HepG2 (cell line): Measurements from ENCODE around the gene HECA. TPM values are rescaled to one million over a fixed set of nuclear protein-coding genes. Genes with fewer than 3 reads are reported as not detected.

ENCODE experiments used
- ATAC-seq: fragments of 200-7000 bp; cut with Tn5 transposase; 3 replicates; pipeline ENCODE4 v1.9.1; 2020; ENCODE audit warnings: mild to moderate bottlenecking, moderate library complexity
- BruUV-seq: library from RNA; stranded (reverse); fragments of 400-500 nt; replicated peaks from 2 replicates; lab custom pipeline; 2021; lab: Mats Ljungman, UMichigan
- CTCF ChIA-PET: fragments of 300-600 bp; formaldehyde crosslinking; extraction: SDS; loops from one replicate; lab custom pipeline; 2021; ENCODE audit warnings: low total read pairs, inconsistent platforms, low intra/inter-chr PET ratio; lab: Yijun Ruan, JAX
- POLR2A ChIA-PET: fragments of 350-600 bp; sonication (Branson Sonifier 250); formaldehyde crosslinking; loops from one replicate; lab custom pipeline; 2020; ENCODE audit warnings: antibody characterized with exemption, inconsistent platforms; lab: Yijun Ruan, JAX
- DNase-seq: peaks from one replicate; pipeline ENCODE4 v3.0.0-alpha.2; 2015; ENCODE audit warnings: low spot score
- FAIRE-seq: peaks from 3 replicates; lab custom pipeline; 2011; peaks lifted over from hg19 to GRCh38; lab: Jason Lieb, UNC
- H2AFZ ChIP-seq: one replicate; pipeline ENCODE4 v1.6.1; 2011; ENCODE audit warnings: low read length, inconsistent platforms
- H3K27ac ChIP-seq: fragments of 300-600 bp; 3 replicates; pipeline ENCODE4 v1.8.0; 2011; ENCODE audit warnings: mixed run types, mild to moderate bottlenecking, mixed read lengths, low read length, inconsistent platforms; ENCODE audit not compliant: insufficient read depth; ENCODE audit errors: extremely low read length
- H3K27me3 ChIP-seq, 2 experiments: fragments of 200-600 bp in 1 of 2; 2 replicates in 1 of 2; 3 replicates in 1 of 2; pipeline versions ENCODE4 v1.6.0 to v1.8.0; 2011; ENCODE audit warnings: low read length in 2 of 2, mild to moderate bottlenecking in 2 of 2, moderate library complexity in 2 of 2, inconsistent platforms in 1 of 2; ENCODE audit not compliant: insufficient read depth in 2 of 2, control insufficient read depth in 1 of 2
- H3K36me3 ChIP-seq, 2 experiments: fragments of 200-600 bp in 1 of 2; replicated peaks in 1 of 2; 2 replicates in 1 of 2; 3 replicates in 1 of 2; pipeline versions ENCODE4 v1.5.1 to v1.8.0; 2011; ENCODE audit warnings: low read length in 2 of 2, inconsistent platforms in 1 of 2; ENCODE audit not compliant: insufficient read depth in 2 of 2, control insufficient read depth in 1 of 2
- H3K4me1 ChIP-seq: 2 replicates; pipeline ENCODE4 v1.5.1; 2012; ENCODE audit warnings: low read length, inconsistent platforms; ENCODE audit not compliant: insufficient read depth
- H3K4me2 ChIP-seq: 2 replicates; pipeline ENCODE4 v1.6.0; 2011; ENCODE audit warnings: low read depth, low read length, inconsistent platforms
- H3K4me3 ChIP-seq, 3 experiments: fragments of 200-600 bp in 1 of 3; sonication (generic), shearing (Covaris generic) in 1 of 3; replicated peaks in 1 of 3; 2 replicates each; pipeline ENCODE4 v1.5.1; 2011 to 2016; ENCODE audit warnings: low read length in 3 of 3, inconsistent platforms in 2 of 3, low read depth in 2 of 3, mild to moderate bottlenecking in 2 of 3, control low read depth in 1 of 3, mixed read lengths in 1 of 3; ENCODE audit not compliant: insufficient read depth in 1 of 3
- H3K79me2 ChIP-seq: one replicate; pipeline ENCODE4 v1.6.1; 2011; ENCODE audit warnings: low read length, inconsistent platforms; ENCODE audit not compliant: insufficient read depth
- H3K9ac ChIP-seq: 2 replicates; pipeline ENCODE4 v1.6.0; 2011; ENCODE audit warnings: mild to moderate bottlenecking, low read depth, low read length, inconsistent platforms; ENCODE audit not compliant: insufficient read depth
- H3K9me3 ChIP-seq: 2 replicates; pipeline ENCODE4 v1.5.1; 2012; ENCODE audit warnings: mild to moderate bottlenecking, low read length
- H4K20me1 ChIP-seq: 2 replicates; pipeline ENCODE4 v1.6.0; 2011; ENCODE audit warnings: inconsistent platforms, mild to moderate bottlenecking, low read length, moderate library complexity; ENCODE audit not compliant: insufficient read depth
- NFE2L1 ChIP-seq: sonication (generic); formaldehyde crosslinking; IDR thresholded peaks from 2 replicates; pipeline ENCODE4 v1.4.0; 2020; ENCODE audit warnings: missing genetic modification reagents, mild to moderate bottlenecking, borderline replicate concordance
- TAF15 ChIP-seq: fragments of 200-400 bp; formaldehyde crosslinking; IDR thresholded peaks from one replicate; pipeline ENCODE4 v1.6.1; 2018; ENCODE audit warnings: mild to moderate bottlenecking, low read depth, low read length; ENCODE audit not compliant: poor library complexity, severe bottlenecking
- ZNF343 ChIP-seq: sonication (generic); formaldehyde crosslinking; IDR thresholded peaks from 2 replicates; pipeline ENCODE4 v1.4.0; 2020; ENCODE audit warnings: mild to moderate bottlenecking, missing genetic modification reagents
- ZNF660 ChIP-seq: sonication (generic); formaldehyde crosslinking; IDR thresholded peaks from 2 replicates; pipeline ENCODE4 v1.5.1; 2020; ENCODE audit warnings: mild to moderate bottlenecking, low read depth, missing genetic modification reagents, borderline replicate concordance
- WGBS: methylation state at CpG from one replicate; pipeline ENCODE4 v1.1.6; 2017; ENCODE audit warnings: low lambda C conversion rate; 5-methylcytosine and 5-hydroxymethylcytosine counted together
- in situ Hi-C: cut with HindIII; loops from 2 replicates; pipeline ENCODE4 v1.10.0; 2017; ENCODE audit warnings: low pct_unique_long_range_greater_than_20kb; ENCODE audit not compliant: extremely low pct_ligation_motif_present
- intact Hi-C: fragments of 100-400 bp; cut with micrococcal nuclease; formaldehyde crosslinking; loops from one replicate; pipeline ENCODE4 v1.10.0; 2022; ENCODE audit not compliant: unreplicated experiment
- polyA plus RNA-seq, 8 experiments: library from polyadenylated mRNA; depleted of rRNA in 3 of 8; stranded (reverse) in 7 of 8; unstranded in 1 of 8; fragments of >200 nt; fragmentation: Illumina TruSeq in 4 of 8; extraction: Trizol in 4 of 8; gene quantifications; 2 replicates each; pipeline versions ENCODE4 v1.2.1 to v1.2.3, GENCODE V29; 2011 to 2016; ENCODE audit warnings: low read depth in 4 of 8, missing spikeins in 1 of 8, mixed read lengths in 1 of 8; ENCODE audit not compliant: insufficient read depth in 1 of 8
- total RNA-seq, 5 experiments: library from RNA; depleted of rRNA; stranded (reverse); fragments of >200 nt; fragmentation: Illumina TruSeq; extraction: Trizol; gene quantifications; 2 replicates each; pipeline ENCODE4 v1.2.3, GENCODE V29; 2016; ENCODE audit warnings: low read depth in 1 of 5
- TF ChIP-seq, protein P1 (sequence below): sonication (generic); formaldehyde crosslinking; IDR thresholded peaks from 2 replicates; pipeline ENCODE4 v1.5.0; 2020; ENCODE audit warnings: mild to moderate bottlenecking, missing genetic modification reagents, borderline replicate concordance
- TF ChIP-seq, protein P2 (sequence below): sonication (generic); formaldehyde crosslinking; IDR thresholded peaks from 2 replicates; pipeline ENCODE4 v1.4.0; 2020; ENCODE audit warnings: mild to moderate bottlenecking, missing genetic modification reagents

Gene HECA
- total and polyA plus RNA-seq, 2 of the 13 experiments (the other 11 are each of a cell fraction or from before 2014, with no cell fraction given) = 0.18 to 0.49 TPM

DNA sequence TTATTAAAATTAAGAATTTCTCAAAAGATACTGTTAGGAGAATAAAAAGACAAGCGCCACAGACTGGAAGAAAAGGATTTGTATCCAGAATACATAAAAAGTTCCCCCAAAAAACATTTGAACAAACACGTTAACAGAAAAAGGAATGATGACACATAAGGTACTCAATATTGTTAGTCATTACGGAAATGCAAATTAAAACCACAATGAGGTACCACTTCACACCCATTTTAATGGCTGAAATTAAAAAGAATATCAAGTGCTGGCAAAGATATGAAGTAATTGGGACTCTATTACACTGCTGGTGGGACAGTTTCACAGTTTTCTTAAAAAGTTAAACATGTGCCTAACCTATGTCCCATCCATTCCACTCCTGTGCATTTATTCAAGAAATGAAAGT is 51.4 kb downstream of the HECA start:
- ChIA-PET POLR2A (no interaction called here), CTCF (no interaction called here)
- TF ChIP-seq ZNF660 (CRISPR knock-in tag) = no peak
- no peak for TF ChIP-seq TAF15
- TF ChIP-seq, protein P1, sequence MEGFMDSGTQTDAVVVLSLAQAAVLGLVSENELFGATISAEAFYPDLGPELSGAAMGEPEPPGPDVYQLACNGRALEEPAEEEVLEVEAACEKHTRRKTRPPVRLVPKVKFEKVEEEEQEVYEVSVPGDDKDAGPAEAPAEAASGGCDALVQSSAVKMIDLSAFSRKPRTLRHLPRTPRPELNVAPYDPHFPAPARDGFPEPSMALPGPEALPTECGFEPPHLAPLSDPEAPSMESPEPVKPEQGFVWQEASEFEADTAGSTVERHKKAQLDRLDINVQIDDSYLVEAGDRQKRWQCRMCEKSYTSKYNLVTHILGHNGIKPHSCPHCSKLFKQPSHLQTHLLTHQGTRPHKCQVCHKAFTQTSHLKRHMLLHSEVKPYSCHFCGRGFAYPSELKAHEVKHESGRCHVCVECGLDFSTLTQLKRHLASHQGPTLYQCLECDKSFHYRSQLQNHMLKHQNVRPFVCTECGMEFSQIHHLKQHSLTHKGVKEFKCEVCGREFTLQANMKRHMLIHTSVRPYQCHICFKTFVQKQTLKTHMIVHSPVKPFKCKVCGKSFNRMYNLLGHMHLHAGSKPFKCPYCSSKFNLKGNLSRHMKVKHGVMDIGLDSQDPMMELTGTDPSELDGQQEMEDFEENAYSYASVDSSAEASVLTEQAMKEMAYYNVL (CRISPR knock-in tag) = no peak
- TF ChIP-seq, protein P2, sequence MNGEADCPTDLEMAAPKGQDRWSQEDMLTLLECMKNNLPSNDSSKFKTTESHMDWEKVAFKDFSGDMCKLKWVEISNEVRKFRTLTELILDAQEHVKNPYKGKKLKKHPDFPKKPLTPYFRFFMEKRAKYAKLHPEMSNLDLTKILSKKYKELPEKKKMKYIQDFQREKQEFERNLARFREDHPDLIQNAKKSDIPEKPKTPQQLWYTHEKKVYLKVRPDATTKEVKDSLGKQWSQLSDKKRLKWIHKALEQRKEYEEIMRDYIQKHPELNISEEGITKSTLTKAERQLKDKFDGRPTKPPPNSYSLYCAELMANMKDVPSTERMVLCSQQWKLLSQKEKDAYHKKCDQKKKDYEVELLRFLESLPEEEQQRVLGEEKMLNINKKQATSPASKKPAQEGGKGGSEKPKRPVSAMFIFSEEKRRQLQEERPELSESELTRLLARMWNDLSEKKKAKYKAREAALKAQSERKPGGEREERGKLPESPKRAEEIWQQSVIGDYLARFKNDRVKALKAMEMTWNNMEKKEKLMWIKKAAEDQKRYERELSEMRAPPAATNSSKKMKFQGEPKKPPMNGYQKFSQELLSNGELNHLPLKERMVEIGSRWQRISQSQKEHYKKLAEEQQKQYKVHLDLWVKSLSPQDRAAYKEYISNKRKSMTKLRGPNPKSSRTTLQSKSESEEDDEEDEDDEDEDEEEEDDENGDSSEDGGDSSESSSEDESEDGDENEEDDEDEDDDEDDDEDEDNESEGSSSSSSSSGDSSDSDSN (CRISPR knock-in tag) = no peak
- no peak for TF ChIP-seq NFE2L1 (CRISPR knock-in tag)
- TF ChIP-seq ZNF343 = no peak
- in situ Hi-C loops (no loop called here), intact Hi-C loops (no loop called here)
- H3K36me3 ChIP-seq = no peaks in the 10 kb centered on the region
- H3K9ac ChIP-seq = no peak overlapping the region
- H3K4me3 ChIP-seq = no peak overlapping the region
- no peak overlapping the region for H2AFZ ChIP-seq
- WGBS = 12% methylated on average over 3 of the region's 3 CpGs
- peaks cover 0 to 3% of the 10 kb centered on the region in 2 experiments; a peak in 1 of 5 replicates for H3K27me3 ChIP-seq
- DNase-seq = no peak
- no peak overlapping the region for H3K27ac ChIP-seq
- no peaks in the 10 kb centered on the region for H3K79me2 ChIP-seq
- no peaks in the 10 kb centered on the region for H4K20me1 ChIP-seq
- FAIRE-seq = no peak
- no peaks in the 10 kb centered on the region for H3K9me3 ChIP-seq
- no peaks in the 10 kb centered on the region for H3K4me1 ChIP-seq
- BruUV-seq = no TSS peak
- H3K4me2 ChIP-seq = no peak overlapping the region
- no peak for ATAC-seq
